Osteocyte (in vitro differentiated cells): ENCODE data around the gene KMT2B. TPM values are rescaled to one million over a fixed set of nuclear protein-coding genes. Genes with fewer than 3 reads are reported as not detected.

Source experiments
- DNase-seq: peaks from one replicate; pipeline ENCODE4 v3.0.0; 2021; ENCODE audit warnings: mixed read lengths; ENCODE audit not compliant: unreplicated experiment; ENCODE audit errors: extremely low spot score
- H3K27ac Mint-ChIP-seq: one replicate; pipeline ENCODE4 v1.8.0; 2021; ENCODE audit warnings: mild to moderate bottlenecking, mixed read lengths; ENCODE audit not compliant: unreplicated experiment
- H3K27me3 Mint-ChIP-seq: one replicate; pipeline ENCODE4 v1.8.0; 2021; ENCODE audit warnings: mixed read lengths; ENCODE audit not compliant: unreplicated experiment
- H3K36me3 Mint-ChIP-seq: one replicate; pipeline ENCODE4 v1.8.0; 2021; ENCODE audit warnings: mixed read lengths; ENCODE audit not compliant: unreplicated experiment
- H3K4me1 Mint-ChIP-seq: one replicate; pipeline ENCODE4 v1.8.0; 2021; ENCODE audit warnings: mixed read lengths; ENCODE audit not compliant: unreplicated experiment
- H3K4me3 Mint-ChIP-seq: one replicate; pipeline ENCODE4 v1.8.0; 2021; ENCODE audit warnings: mild to moderate bottlenecking, moderate library complexity, mixed read lengths; ENCODE audit not compliant: unreplicated experiment
- H3K9me3 Mint-ChIP-seq: one replicate; pipeline ENCODE4 v1.8.0; 2021; ENCODE audit warnings: mixed read lengths; ENCODE audit not compliant: unreplicated experiment
- total RNA-seq: library from RNA; stranded (reverse); gene quantifications from 2 replicates; pipeline ENCODE4 v1.2.1, GENCODE V29; 2021
- TF ChIP-seq, protein P1 (sequence below): fragments of 200-600 bp; sonication (generic); IDR thresholded peaks from 2 replicates; pipeline ENCODE4 v1.5.0; 2021; ENCODE audit warnings: antibody characterized with exemption, mild to moderate bottlenecking, moderate library complexity

Gene KMT2B
- total RNA-seq, 1 donor from 2014 or later = 45.1 TPM

GRCh38 chr19:35714601-35715354 is 3.0 kb upstream of the KMT2B start:
- Mint-ChIP-seq H3K4me3 (peak overlapping the region; percentile 38), H3K4me1 (peaks cover 25% of the 10 kb centered on the region), H3K9me3 (no peaks in the 10 kb centered on the region), H3K27ac (no peak overlapping the region), H3K36me3 (no peaks in the 10 kb centered on the region), H3K27me3 (no peaks in the 10 kb centered on the region)
- DNase-seq = no peak
- TF ChIP-seq, protein P1, sequence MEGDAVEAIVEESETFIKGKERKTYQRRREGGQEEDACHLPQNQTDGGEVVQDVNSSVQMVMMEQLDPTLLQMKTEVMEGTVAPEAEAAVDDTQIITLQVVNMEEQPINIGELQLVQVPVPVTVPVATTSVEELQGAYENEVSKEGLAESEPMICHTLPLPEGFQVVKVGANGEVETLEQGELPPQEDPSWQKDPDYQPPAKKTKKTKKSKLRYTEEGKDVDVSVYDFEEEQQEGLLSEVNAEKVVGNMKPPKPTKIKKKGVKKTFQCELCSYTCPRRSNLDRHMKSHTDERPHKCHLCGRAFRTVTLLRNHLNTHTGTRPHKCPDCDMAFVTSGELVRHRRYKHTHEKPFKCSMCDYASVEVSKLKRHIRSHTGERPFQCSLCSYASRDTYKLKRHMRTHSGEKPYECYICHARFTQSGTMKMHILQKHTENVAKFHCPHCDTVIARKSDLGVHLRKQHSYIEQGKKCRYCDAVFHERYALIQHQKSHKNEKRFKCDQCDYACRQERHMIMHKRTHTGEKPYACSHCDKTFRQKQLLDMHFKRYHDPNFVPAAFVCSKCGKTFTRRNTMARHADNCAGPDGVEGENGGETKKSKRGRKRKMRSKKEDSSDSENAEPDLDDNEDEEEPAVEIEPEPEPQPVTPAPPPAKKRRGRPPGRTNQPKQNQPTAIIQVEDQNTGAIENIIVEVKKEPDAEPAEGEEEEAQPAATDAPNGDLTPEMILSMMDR = no peak

- H3K27me3 Mint-ChIP-seq = no peaks in the 10 kb centered on the region
- no peak overlapping the region for H3K4me3 Mint-ChIP-seq
Observed at GRCh38 chr19:35715355-35715809, 2.4 kb upstream of the KMT2B start.

DNA sequence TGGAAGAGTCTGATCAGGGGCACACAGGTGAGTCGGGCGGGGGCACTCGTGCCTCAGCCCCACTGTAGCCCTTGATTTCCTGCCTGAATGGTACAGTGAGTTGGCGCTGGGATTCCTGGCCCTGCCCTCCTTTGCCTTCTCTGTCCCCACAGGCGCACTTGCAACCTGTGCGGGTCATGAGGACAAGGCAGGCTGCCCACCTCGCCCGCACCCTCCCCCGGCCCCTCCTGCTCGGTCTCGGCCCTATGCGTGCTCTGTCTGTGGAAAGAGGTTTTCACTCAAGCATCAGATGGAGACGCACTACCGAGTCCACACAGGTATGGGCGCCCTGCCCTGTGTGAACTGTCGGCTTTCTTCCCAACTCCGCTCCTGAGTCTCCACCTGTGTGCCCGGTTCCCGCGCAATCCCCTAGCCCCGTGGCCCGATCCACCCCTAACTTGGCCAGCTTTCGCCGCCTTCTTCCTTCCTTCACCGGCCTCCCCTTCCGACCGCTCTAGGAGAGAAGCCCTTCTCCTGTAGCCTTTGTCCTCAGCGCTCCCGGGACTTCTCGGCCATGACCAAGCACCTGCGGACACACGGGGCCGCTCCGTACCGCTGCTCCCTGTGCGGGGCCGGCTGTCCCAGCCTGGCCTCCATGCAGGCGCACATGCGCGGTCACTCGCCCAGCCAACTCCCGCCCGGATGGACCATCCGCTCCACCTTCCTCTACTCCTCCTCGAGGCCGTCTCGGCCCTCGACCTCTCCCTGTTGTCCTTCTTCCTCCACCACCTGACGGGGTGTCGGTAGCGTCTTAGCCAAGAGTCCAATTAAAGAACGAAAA is 1.6 kb upstream of the KMT2B start:
- no peaks in the 10 kb centered on the region for H3K27me3 Mint-ChIP-seq
- TF ChIP-seq, protein P1 = no peak
- no peak for DNase-seq
- H3K27ac Mint-ChIP-seq = peak overlapping the region; percentile 98
- H3K4me3 Mint-ChIP-seq = peak overlapping the region; percentile 91
- H3K4me1 Mint-ChIP-seq = peaks cover 26% of the 10 kb centered on the region
- peaks cover 2% of the 10 kb centered on the region for H3K36me3 Mint-ChIP-seq
- H3K9me3 Mint-ChIP-seq = no peaks in the 10 kb centered on the region

More at GRCh38 chr19:35715355-35715809, 2.4 kb upstream of the KMT2B start:
- H3K9me3 Mint-ChIP-seq = no peaks in the 10 kb centered on the region
- H3K27ac Mint-ChIP-seq = no peak overlapping the region
- TF ChIP-seq, protein P1 = no peak
- no peak for DNase-seq
- H3K4me1 Mint-ChIP-seq = peaks cover 26% of the 10 kb centered on the region
- peaks cover 2% of the 10 kb centered on the region for H3K36me3 Mint-ChIP-seq

GRCh38 chr19:35716801-35717664 is 770 bp upstream of the KMT2B start:
- peaks cover 8% of the 10 kb centered on the region for H3K36me3 Mint-ChIP-seq
- H3K27me3 Mint-ChIP-seq = no peaks in the 10 kb centered on the region
- H3K27ac Mint-ChIP-seq = peak overlapping the region; percentile 98
- H3K9me3 Mint-ChIP-seq = no peaks in the 10 kb centered on the region
- TF ChIP-seq, protein P1 = peak; percentile 94
- DNase-seq = peak; percentile 96
- H3K4me3 Mint-ChIP-seq = peak overlapping the region; percentile 91
- H3K4me1 Mint-ChIP-seq = peaks cover 26% of the 10 kb centered on the region
